GM10266 (cell line): ENCODE measurements around the gene TMEM254.
"Not testable (repeated sequence)": the region's sequence is repeated elsewhere in the genome, so short reads cannot be mapped to it uniquely, and the experiment has no call there.

ENCODE experiments used
- DNase-seq: peaks from one replicate; pipeline ENCODE4 v3.0.0; 2012; ENCODE audit errors: extremely low spot score
- TF ChIP-seq, protein P1 (sequence below): IDR thresholded peaks from 2 replicates; pipeline ENCODE4 v1.5.1; 2012; ENCODE audit warnings: mild to moderate bottlenecking, low read depth; ENCODE audit not compliant: control insufficient read depth, insufficient read depth; ENCODE audit errors: missing control alignments

Gene TMEM254, protein sequence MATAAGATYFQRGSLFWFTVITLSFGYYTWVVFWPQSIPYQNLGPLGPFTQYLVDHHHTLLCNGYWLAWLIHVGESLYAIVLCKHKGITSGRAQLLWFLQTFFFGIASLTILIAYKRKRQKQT

GRCh38 chr10:80078448-80079311, at the start of gene TMEM254:
TMEM254 (plus strand) TSS chr10:80078665; CDS start chr10:80078700, 35 bp downstream.
- DNase-seq: peak; percentile 92
- TF ChIP-seq, protein P1, sequence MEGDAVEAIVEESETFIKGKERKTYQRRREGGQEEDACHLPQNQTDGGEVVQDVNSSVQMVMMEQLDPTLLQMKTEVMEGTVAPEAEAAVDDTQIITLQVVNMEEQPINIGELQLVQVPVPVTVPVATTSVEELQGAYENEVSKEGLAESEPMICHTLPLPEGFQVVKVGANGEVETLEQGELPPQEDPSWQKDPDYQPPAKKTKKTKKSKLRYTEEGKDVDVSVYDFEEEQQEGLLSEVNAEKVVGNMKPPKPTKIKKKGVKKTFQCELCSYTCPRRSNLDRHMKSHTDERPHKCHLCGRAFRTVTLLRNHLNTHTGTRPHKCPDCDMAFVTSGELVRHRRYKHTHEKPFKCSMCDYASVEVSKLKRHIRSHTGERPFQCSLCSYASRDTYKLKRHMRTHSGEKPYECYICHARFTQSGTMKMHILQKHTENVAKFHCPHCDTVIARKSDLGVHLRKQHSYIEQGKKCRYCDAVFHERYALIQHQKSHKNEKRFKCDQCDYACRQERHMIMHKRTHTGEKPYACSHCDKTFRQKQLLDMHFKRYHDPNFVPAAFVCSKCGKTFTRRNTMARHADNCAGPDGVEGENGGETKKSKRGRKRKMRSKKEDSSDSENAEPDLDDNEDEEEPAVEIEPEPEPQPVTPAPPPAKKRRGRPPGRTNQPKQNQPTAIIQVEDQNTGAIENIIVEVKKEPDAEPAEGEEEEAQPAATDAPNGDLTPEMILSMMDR: no peak

DNA sequence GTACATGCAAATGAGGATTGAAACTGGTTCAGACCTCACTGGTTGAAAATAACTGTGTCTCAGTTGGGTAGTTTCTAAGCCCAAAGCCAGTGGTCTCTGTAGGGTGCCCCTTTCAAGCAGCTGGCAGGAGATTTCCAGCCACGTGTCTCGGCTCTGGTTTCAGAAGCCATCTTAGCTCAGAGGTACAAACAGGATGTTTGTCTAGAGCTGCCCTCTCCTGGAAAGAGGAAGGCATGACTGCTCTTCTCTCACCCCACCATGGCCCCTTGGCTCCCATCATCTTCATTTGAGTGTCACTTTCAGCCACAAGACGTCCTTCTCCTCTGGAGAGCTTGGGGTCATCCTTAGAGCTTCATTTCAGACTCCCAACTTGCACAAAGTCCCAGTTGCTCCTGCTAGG, 49.3 kb upstream of the TMEM254 start:
- not testable (repeated sequence) for DNase-seq

DNA sequence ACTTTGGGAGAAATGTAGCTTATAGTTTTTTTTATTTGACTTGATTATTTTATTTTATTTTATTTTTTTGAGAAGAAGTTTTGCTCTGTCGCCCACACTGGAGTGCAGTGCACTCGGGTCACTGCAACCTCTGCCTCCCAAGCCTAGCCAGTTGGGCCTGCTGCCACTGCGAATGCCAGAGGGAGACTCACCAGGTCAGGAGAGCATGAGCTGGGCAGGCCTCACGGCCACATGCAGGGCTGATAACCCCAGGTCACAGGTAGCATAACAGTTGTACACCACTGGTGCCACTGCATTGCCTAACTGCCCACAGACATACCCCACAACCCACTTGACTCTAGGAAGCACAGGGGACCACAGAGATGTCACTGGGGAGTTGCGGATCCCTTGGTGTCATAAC, 48.6 kb upstream of the TMEM254 start:
- DNase-seq: not testable (repeated sequence)

DNA sequence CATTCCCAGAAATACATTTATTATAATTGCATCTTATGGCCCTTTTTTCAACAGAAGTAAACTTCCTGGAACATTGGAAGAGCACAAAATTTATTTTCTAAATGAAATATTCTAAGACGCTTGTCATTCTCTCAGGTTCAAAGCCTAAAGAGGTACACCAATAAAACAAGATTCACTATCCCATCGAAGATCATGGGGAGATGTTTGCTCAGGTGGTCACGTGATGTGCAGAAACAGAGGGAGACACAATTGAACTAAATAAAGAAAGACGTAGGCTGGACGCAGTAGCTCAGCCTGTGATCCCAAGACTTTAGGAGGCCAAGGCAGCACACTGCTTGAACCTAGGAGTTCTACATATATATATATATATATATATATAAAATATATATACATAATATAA, 46.0 kb upstream of the TMEM254 start:
- TF ChIP-seq, protein P1: no peak
- DNase-seq: no peak

GRCh38 chr10:80034766-80035165, 43.7 kb upstream of the TMEM254 start:
- not testable (repeated sequence) for DNase-seq

- DNase-seq: not testable (repeated sequence)
These were observed 43.0 kb upstream of the TMEM254 start for GRCh38 chr10:80035430-80035829.

- not testable (repeated sequence) for DNase-seq
These were observed 41.5 kb upstream of the TMEM254 start for GRCh38 chr10:80036921-80037500.

DNA sequence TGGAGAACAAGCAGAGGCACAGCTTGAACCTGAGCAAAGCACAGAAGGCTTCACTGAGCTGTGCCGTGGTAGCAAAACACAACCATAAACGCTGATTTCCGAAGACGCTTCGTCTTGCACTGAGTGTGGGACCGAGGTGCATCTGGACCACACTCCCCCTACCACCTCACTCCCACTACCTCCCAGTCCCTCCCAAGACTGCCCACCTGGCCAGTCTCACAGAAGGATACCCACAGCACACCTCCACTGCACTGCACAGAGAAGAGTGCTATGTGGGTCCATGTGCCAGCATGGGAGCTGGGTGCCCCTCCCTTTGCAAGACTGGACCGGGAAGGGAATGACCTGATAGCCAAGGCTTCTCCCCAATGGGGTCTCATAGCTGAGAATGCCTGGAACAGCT, 40.2 kb upstream of the TMEM254 start:
- DNase-seq: not testable (repeated sequence)

DNA sequence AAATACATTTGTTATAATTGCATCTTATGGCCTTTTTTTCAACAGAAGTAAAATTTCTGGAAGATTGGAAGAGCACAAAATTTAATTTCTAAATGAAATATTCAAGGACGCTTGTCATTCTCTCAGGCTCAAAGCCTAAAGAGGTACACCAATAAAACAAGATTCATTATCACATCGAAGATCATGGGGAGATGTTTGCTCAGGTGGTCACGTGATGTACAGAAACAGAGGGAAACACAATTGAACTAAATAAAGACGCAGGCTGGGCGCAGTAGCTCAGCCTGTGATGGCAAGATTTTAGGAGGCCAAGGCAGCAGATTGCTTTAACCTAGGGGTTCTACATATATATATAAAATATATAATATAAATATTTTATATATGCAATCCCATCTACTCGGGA, 37.3 kb upstream of the TMEM254 start:
- no peak for DNase-seq
- TF ChIP-seq, protein P1: no peak

- not testable (repeated sequence) for DNase-seq
These were observed 33.5 kb upstream of the TMEM254 start for GRCh38 chr10:80044935-80045334.

DNA sequence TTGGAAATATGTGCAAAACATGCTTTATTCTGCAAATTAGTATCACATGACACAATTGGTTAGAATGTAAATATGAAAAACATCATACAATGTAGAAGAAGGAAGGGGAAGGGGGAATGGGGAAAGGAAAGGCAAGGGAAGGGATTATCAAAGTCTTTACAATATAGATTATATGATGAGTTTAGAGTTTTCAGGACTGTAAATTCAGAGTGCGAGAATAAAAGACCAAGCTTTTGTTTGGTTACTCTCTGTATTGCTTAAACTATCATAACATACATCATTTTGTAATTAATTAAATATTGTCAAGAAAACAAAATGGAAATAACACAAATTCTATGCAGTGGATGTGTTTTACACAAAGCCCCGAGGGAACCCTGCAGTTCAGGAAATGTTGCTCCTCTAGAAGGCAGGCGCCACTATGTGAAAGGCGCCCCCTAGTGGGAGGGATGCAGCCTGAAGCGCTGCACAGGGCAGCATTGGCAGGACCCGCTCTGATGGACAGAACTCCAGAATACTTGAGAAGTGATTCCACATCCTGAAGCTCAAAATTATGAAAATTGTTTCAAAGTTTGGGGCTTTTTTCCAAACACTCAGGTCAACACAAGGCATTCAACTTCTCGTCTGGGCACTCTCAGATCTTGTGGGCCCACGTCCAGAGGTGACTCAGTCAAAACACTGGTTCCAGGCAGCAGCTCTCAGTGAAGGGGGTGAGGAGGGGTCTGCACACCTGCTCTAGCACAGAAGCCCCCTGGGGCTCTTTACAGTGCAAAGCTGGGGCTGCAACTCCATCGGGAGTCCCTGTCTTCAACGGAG, 31.6 kb upstream of the TMEM254 start:
- TF ChIP-seq, protein P1: peak; percentile 91
- peak; percentile 59 for DNase-seq
